HG02852 (cell line): ENCODE results near the gene OASL.

ENCODE experiments used
- ATAC-seq: cut with Tn5 transposase; IDR thresholded peaks from one replicate; pipeline ENCODE4 v1.9.1; 2021; ENCODE audit warnings: mild to moderate bottlenecking, moderate library complexity; ENCODE audit not compliant: unreplicated experiment

The OASL gene

GRCh38 chr12:121017966-121018491 is 21.0 kb downstream of the OASL start:
- ATAC-seq: no peak

- peak; percentile 98 for ATAC-seq
These were observed 22.9 kb downstream of the OASL start, which contains the start of gene C12orf43 for GRCh38 chr12:121015825-121016766. TSS of gene C12orf43 (minus strand) at chr12:121016487. CDS start at chr12:121016474, 13 bp downstream.

- no peak for ATAC-seq
These were observed 25.3 kb downstream of the OASL start for GRCh38 chr12:121013715-121014114.

DNA sequence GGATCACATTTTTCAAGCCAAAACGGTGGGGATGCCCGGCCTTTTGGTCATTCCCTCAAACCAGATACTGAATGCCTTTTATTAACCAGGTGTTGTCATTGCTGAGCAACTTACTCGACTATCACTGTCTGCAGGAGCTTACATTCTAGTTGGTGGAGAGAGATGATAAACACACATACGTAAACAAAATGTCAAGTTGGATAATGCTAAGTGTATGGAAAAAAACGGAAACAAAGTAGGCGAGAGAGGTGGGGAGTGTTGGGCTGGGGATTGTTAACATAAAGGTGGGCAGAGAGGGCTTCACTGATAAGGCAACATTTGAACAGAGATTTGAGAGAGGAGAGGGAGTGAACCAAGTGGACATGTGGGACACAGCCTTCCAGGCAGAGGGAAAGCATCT is 27.2 kb downstream of the OASL start:
- ATAC-seq: no peak

- no peak for ATAC-seq
These were observed 28.2 kb downstream of the OASL start for GRCh38 chr12:121010860-121011259.

- ATAC-seq: no peak
These were observed 29.3 kb downstream of the OASL start for GRCh38 chr12:121009741-121010140.

GRCh38 chr12:121008347-121009098 is 30.5 kb downstream of the OASL start:
- no peak for ATAC-seq

DNA sequence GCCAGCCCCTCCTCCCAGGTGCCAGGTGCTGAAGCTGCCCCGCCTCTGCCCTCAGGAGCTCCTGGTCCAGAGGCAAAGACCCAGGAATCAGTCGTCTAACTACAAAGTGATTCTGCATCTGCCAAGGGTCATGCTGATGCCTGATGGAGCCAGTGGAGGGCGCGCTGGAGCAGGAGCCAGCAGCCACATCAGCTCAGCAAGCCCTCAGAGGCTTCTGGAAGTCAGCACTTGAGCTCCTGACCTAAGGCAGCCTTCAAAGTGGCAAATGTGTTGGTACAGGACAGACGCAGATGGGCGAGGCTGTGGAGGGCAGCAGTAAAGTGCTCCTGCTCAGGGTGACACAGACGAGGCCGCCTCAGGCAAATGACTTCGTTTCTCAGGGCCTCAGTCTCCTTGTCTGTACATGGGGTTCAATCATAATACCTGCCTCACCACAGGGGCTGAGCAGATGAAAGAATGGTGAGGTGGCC is 33.7 kb downstream of the OASL start:
- ATAC-seq: no peak

GRCh38 chr12:121004253-121004815 is 34.7 kb downstream of the OASL start:
- ATAC-seq: no peak

GRCh38 chr12:121003650-121004049 is 35.4 kb downstream of the OASL start:
- ATAC-seq: no peak

DNA sequence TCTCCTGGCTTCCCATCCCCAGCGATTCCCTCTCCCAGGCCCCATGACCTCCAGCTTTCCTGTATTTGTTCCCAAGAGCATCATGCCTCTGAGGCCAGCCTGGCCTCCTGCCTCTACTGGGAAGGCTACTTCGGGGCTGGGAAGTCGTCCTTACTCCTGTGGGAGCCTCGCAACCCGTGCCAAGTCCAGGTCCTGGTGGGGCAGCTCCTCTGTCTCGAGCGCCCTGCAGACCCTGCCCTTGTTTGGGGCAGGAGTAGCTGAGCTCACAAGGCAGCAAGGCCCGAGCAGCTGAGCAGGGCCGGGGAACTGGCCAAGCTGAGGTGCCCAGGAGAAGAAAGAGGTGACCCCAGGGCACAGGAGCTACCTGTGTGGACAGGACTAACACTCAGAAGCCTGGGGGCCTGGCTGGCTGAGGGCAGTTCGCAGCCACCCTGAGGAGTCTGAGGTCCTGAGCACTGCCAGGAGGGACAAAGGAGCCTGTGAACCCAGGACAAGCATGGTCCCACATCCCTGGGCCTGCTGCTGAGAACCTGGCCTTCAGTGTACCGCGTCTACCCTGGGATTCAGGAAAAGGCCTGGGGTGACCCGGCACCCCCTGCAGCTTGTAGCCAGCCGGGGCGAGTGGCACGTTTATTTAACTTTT is 37.1 kb downstream of the OASL start:
- no peak for ATAC-seq

GRCh38 chr12:121001060-121001459 is 38.0 kb downstream of the OASL start:
- no peak for ATAC-seq

DNA sequence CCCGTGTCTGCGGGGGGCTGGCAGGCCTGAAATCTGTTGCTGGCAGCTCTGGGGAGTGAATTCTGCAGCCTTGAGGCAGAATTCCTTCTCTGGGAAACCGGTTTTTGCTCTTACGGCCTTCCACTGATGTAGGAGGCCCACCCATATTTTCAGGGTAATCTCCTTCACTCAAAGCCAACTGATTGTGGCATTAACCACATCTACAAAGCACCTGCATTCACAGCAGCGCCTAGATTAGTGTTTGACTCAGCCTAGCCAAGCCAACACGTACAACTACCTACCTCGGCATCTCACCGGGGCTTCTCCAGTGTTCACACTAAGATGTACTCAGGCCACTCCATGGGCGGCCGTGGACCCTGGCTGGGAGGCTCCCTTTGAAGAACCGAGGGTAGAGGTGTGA is 38.5 kb downstream of the OASL start:
- no peak for ATAC-seq

- no peak for ATAC-seq
These were observed 39.6 kb downstream of the OASL start for GRCh38 chr12:120999191-121000120.

GRCh38 chr12:120998435-120998834 is 40.6 kb downstream of the OASL start:
- ATAC-seq: no peak

GRCh38 chr12:120997448-120997847 is 41.6 kb downstream of the OASL start:
- ATAC-seq: no peak

DNA sequence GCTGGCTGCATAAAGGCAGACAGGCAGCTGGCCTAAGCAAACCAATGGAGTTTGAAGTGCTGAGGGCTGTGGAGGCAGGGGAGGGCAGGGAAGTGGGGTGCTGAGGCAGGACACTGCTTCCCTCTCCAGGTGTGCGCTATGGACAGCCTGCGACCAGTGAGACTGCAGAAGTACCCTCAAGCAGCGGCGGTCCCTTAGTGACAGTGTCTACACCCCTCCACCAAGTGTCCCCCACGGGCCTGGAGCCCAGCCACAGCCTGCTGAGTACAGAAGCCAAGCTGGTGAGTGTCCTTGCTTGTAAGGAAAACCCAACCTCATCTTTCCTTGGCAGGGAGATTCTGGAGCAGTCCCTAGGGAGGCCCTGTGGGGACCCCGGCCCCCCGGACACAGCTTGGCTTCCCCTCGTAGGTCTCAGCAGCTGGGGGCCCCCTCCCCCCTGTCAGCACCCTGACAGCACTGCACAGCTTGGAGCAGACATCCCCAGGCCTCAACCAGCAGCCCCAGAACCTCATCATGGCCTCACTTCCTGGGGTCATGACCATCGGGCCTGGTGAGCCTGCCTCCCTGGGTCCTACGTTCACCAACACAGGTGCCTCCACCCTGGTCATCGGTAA is 42.8 kb downstream of the OASL start:
- ATAC-seq: no peak

GRCh38 chr12:120994589-120995337 is 44.3 kb downstream of the OASL start:
- no peak for ATAC-seq
